Right lobe of liver (tissue), 6 donors: ENCODE data around the gene DCLRE1B. TPM values are rescaled to one million over a fixed set of nuclear protein-coding genes. Genes with fewer than 3 reads are reported as not detected.

ENCODE experiments used
- ATAC-seq, 4 donors: fragments of 200-7000 bp; cut with Tn5 transposase; one replicate each; pipeline ENCODE4 v1.9.1; 2020; ENCODE audit warnings: mild to moderate bottlenecking in 4 of 4, moderate library complexity in 4 of 4
- DNase-seq, 3 donors: peaks; one replicate each; pipeline ENCODE4 v3.0.0-alpha.2; 2020
- H3K27ac ChIP-seq, 3 donors: fragments of 200-600 bp; one replicate each; pipeline ENCODE4 v1.8.0; 2022
- H3K27me3 ChIP-seq, 2 donors: fragments of 200-600 bp; one replicate each; pipeline ENCODE4 v1.8.0; 2022
- H3K36me3 ChIP-seq, 4 donors: fragments of 200-600 bp; sonication (generic) in 1 of 4; one replicate each; pipeline versions ENCODE4 v1.5.1 to v1.8.0; 2017 to 2022; ENCODE audit warnings: control low read depth in 1 of 4
- H3K4me1 ChIP-seq, 4 donors: fragments of 200-600 bp; sonication (generic) in 1 of 4; one replicate each; pipeline versions ENCODE4 v1.5.1 to v1.8.0; 2017 to 2022; ENCODE audit warnings: control low read depth in 1 of 4
- H3K4me3 ChIP-seq, 3 donors: fragments of 200-600 bp; one replicate each; pipeline ENCODE4 v1.8.0; 2022
- H3K9me3 ChIP-seq, 4 donors: fragments of 200-600 bp; sonication (generic) in 1 of 4; one replicate each; pipeline versions ENCODE4 v1.5.1 to v1.8.0; 2017 to 2022; ENCODE audit warnings: control low read depth in 1 of 4
- POLR2A ChIP-seq: fragments of 450-650 bp; IDR thresholded peaks from one replicate; pipeline ENCODE4 v1.6.1; 2017; ENCODE audit warnings: antibody characterized with exemption, mild to moderate bottlenecking
- WGBS: methylation state at CpG from one replicate; pipeline ENCODE4 v1.1.6; 2018; ENCODE audit warnings: low coverage, low lambda C conversion rate; ENCODE audit not compliant: insufficient coverage; ENCODE audit errors: missing lambda C conversion rate; 5-methylcytosine and 5-hydroxymethylcytosine counted together
- intact Hi-C, 2 donors: fragments of 100-400 bp; cut with DNase I; formaldehyde crosslinking; loops; one replicate each; pipeline versions ENCODE4 v1.11.2 to v1.14.1; 2022
- total RNA-seq, 6 experiments: library from RNA; depleted of rRNA in 2 of 6; stranded (reverse); fragments of >200 nt in 2 of 6; fragmentation: NEBNext Ultra II Directional in 3 of 6; extraction: Animal tissue kit (Norgen Biotek cat#: 25700) in 3 of 6; gene quantifications; one replicate each; pipeline versions ENCODE4 v1.1.0 to v1.2.4, GENCODE V29; 2016 to 2023
- TF ChIP-seq, protein P1 (sequence below), 4 donors: fragments of 200-600 bp in 3 of 4; fragments of 450-650 bp in 1 of 4; IDR thresholded peaks; one replicate each; pipeline versions ENCODE4 v1.5.1 to v1.8.0; 2016 to 2022; ENCODE audit warnings: antibody characterized with exemption in 4 of 4, mild to moderate bottlenecking in 2 of 4
- donor health status: DM: no; HTN: yes; CAD: no.
- donor health status: DM: no; HTN: no; CAD: no.
- donor health status: DM: no; HTN: no; CAD: no.
- donor health status: DM: no; HTN: yes; CAD: no.
- donor health status: DM: no; HTN: yes; CAD: no.

DCLRE1B gene
- total RNA-seq, 6 experiments from 2014 or later, result 1.6 to 3.3 (median 1.9) TPM

GRCh38 chr1:113858418-113858817 is 46.7 kb upstream of the DCLRE1B start:
- 66% methylated on average over 3 of the region's 3 CpGs for WGBS
- no peaks in the 10 kb centered on the region for H3K4me1 ChIP-seq
- DNase-seq, result no peak
- no peaks in the 10 kb centered on the region for H3K9me3 ChIP-seq
- no peak overlapping the region for H3K27ac ChIP-seq
- ATAC-seq, result no peak
- no peak for TF ChIP-seq POLR2A
- TF ChIP-seq, protein P1, sequence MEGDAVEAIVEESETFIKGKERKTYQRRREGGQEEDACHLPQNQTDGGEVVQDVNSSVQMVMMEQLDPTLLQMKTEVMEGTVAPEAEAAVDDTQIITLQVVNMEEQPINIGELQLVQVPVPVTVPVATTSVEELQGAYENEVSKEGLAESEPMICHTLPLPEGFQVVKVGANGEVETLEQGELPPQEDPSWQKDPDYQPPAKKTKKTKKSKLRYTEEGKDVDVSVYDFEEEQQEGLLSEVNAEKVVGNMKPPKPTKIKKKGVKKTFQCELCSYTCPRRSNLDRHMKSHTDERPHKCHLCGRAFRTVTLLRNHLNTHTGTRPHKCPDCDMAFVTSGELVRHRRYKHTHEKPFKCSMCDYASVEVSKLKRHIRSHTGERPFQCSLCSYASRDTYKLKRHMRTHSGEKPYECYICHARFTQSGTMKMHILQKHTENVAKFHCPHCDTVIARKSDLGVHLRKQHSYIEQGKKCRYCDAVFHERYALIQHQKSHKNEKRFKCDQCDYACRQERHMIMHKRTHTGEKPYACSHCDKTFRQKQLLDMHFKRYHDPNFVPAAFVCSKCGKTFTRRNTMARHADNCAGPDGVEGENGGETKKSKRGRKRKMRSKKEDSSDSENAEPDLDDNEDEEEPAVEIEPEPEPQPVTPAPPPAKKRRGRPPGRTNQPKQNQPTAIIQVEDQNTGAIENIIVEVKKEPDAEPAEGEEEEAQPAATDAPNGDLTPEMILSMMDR (IDR thresholded peaks at IDR 0.05), result no peak
- no peaks in the 10 kb centered on the region for H3K27me3 ChIP-seq
- intact Hi-C loops, result no loop called here
- H3K36me3 ChIP-seq, result no peaks in the 10 kb centered on the region
- H3K4me3 ChIP-seq, result no peak overlapping the region

DNA sequence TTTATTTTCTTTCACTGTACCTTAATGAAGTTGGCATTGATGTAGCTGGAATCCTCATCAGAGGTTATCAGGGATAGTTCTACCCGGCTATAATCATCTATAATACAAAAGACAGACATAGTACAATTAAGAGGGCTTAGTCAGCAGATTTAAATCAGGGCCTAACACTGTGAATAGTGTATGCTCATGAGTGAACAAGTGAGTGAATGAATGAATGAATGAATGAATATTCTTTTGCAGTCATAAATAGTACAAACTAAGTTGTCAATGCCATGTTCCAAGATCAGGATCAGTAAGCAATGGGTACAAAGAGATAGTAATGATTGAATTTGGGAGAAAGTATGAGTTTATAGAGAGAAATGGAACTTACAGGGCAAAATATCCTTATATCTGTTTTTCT is 46.1 kb upstream of the DCLRE1B start:
- ATAC-seq (no peak), DNase-seq (no peak)
- TF ChIP-seq, protein P1 (IDR thresholded peaks at IDR 0.05), result no peak
- TF ChIP-seq POLR2A, result no peak
- Histone ChIP-seq H3K4me1 (no peaks in the 10 kb centered on the region), H3K9me3 (no peaks in the 10 kb centered on the region), H3K4me3 (no peak overlapping the region), H3K27ac (no peak overlapping the region), H3K36me3 (no peaks in the 10 kb centered on the region), H3K27me3 (no peaks in the 10 kb centered on the region)
- intact Hi-C loops, result no loop called here
- 62% methylated on average over 1 of the region's 1 CpG for whole genome bisulfite sequencing

GRCh38 chr1:113859478-113860175 is 45.5 kb upstream of the DCLRE1B start:
- WGBS, result 42% methylated on average over 3 of the region's 3 CpGs
- Histone ChIP-seq H3K9me3 (no peaks in the 10 kb centered on the region), H3K27me3 (no peaks in the 10 kb centered on the region), H3K36me3 (no peaks in the 10 kb centered on the region), H3K4me3 (no peak overlapping the region), H3K27ac (peak overlapping the region in 1 of 3 donors; percentile 6), H3K4me1 (no peaks in the 10 kb centered on the region)
- peak in 3 of 4 donors; percentile 36 to 66 (median 56) for ATAC-seq
- TF ChIP-seq, protein P1 (IDR thresholded peaks at IDR 0.05), result no peak
- no peak for TF ChIP-seq POLR2A
- intact Hi-C loops, result no loop called here
- DNase-seq, result no peak

- no peaks in the 10 kb centered on the region for H3K27me3 ChIP-seq
- H3K27ac ChIP-seq, result no peak overlapping the region
- TF ChIP-seq, protein P1 (IDR thresholded peaks at IDR 0.05), result no peak
- no peak for TF ChIP-seq POLR2A
- H3K4me1 ChIP-seq, result no peaks in the 10 kb centered on the region
- ATAC-seq (no peak), DNase-seq (no peak)
- H3K9me3 ChIP-seq, result no peaks in the 10 kb centered on the region
- no peak overlapping the region for H3K4me3 ChIP-seq
- 59% methylated on average over 3 of the region's 3 CpGs for WGBS
- H3K36me3 ChIP-seq, result no peaks in the 10 kb centered on the region
- intact Hi-C loops, result no loop called here
Measured at GRCh38 chr1:113860891-113861290, 44.2 kb upstream of the DCLRE1B start.
